NCI-H187 (cell line): Measurements from ENCODE around the gene OR4B1.
A peak's percentile ranks its signal among the peaks of the same experiment; 100 is the strongest.
"Not testable (repeated sequence)": the region's sequence is repeated elsewhere in the genome, so short reads cannot be mapped to it uniquely, and the experiment has no call there.

Experiments used
- DNase-seq, 2 experiments: peaks; one replicate each; lab custom pipeline; 2025; lab: John Stamatoyannopoulos, UW

The OR4B1 gene, protein sequence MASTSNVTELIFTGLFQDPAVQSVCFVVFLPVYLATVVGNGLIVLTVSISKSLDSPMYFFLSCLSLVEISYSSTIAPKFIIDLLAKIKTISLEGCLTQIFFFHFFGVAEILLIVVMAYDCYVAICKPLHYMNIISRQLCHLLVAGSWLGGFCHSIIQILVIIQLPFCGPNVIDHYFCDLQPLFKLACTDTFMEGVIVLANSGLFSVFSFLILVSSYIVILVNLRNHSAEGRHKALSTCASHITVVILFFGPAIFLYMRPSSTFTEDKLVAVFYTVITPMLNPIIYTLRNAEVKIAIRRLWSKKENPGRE

DNA sequence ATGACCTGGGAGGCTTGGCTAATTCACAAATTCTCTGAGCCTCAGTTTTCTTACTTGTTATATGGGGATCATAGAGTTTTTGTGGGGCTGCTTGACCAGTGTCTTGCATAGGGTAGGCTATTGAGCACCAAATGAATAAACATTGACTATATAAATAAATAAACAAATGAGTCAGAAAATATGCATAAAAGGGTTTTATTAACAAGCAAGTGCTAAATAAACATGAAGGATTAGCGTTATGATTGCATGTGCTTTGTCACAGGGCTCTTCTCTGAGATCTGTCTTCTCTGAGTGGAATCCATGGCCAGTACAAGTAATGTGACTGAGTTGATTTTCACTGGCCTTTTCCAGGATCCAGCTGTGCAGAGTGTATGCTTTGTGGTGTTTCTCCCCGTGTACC lies at the start of gene OR4B1:
Gene OR4B1, plus strand, starts transcription at position 301 of the 400 bp plus-strand sequence. Its CDS starts 0 bp downstream, at position 301.
- DNase-seq = no peak

DNA sequence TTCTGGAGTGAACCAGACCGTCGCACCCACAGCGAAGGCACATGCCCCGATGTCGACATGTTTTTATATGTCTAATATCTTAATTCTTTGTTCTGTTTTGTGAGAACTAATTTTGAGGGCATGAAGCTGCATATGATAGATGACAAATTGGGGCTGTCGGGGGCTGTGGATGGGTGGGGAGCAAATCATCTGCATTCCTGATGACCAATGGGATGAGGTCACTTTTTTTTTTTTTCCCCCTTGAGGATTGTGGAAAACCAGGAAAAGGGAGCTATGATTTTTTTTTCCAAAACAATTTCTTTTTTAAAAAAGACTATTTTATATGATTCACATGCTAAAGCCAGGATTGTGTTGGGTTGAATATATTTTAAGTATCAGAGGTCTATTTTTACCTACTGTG lies 49.2 kb upstream of the OR4B1 start:
- no peak for DNase-seq

DNA sequence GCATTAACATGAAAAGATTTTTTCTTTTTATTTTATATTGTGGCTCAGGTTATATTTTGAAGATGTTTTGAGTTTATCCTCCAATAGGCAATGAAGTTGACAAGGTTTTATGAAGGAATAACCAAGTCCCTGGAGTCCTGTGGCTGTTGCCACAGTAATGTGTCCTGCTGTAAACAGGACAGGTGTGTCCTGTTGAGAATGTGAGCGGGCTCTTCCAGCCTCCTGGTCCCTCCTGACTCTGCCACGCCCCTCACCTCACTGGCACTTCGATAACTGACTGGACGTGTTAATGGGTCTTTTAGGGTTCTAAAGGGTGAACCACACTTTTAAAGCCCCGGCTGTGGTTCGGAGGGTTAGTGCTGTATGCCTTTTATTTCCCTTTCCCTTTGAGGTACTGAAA lies 47.8 kb upstream of the OR4B1 start:
- no peak for DNase-seq

DNA sequence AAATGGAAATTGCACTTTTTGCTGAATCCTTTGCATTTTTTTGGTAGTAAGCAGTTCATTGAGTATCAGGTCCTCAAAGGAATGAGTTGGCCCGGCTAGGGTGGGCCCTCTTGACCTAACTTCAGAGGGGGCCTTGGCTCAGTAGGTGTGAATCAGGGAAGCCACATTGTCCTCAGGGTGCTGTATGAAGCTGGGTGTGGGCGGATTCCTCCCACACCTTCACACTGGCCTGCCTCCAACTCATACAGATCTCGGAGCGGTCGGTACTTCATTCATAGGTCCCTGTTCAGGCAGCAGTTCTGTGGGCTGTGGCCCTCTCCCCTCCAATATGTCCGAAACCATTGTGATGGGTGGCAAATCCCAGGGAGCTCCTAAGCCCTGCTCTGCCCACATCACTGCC lies 47.4 kb upstream of the OR4B1 start:
- no peak for DNase-seq

GRCh38 chr11:48169717-48170116 lies 46.9 kb upstream of the OR4B1 start:
- no peak for DNase-seq

- DNase-seq = no peak
Observed at GRCh38 chr11:48170241-48171233, 46.1 kb upstream of the OR4B1 start.

- peak in 1 of 2 experiments; percentile 30 for DNase-seq
Observed at GRCh38 chr11:48172818-48173609, 43.6 kb upstream of the OR4B1 start.

DNA sequence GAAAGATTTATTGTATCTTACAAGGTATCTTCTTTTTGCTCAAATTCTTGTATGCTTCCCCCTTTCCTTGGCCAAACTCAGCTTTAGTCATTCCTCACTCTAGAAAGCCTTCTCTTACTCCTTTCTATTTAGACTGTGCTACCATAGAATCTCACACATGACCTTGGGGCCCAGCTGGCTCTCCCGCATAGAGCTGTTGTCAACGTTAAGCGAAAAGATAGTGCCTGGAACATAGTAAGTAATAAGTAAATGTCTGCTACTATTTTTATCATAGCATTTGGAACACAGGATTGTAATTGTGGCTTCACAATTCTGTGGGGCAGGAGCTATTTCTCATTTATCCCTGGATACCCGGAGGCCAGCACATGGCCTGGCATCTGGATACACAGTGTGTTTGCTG lies 38.9 kb upstream of the OR4B1 start:
- no peak for DNase-seq

DNA sequence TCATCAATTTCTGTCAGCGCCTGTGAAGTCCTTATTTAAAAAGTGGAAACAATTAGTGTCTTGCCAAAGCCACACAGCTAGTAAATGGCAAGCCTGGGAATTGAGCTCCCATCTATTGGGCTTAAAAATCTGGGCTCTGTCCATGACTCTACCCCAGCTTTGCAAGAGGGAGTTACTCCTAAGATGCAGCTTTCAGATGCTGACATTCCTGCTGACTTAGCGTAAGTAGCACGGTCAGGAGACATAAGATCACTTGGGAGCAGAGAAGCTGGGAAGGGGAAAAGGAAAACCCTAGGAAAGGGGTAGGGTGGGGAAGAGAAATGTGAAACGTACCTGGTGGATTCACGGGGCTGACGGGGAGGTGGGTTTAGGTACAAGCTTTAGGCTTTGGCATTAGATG lies 36.0 kb upstream of the OR4B1 start:
- DNase-seq = no peak

- no peak for DNase-seq
Observed at GRCh38 chr11:48182860-48183526, 33.6 kb upstream of the OR4B1 start.

DNA sequence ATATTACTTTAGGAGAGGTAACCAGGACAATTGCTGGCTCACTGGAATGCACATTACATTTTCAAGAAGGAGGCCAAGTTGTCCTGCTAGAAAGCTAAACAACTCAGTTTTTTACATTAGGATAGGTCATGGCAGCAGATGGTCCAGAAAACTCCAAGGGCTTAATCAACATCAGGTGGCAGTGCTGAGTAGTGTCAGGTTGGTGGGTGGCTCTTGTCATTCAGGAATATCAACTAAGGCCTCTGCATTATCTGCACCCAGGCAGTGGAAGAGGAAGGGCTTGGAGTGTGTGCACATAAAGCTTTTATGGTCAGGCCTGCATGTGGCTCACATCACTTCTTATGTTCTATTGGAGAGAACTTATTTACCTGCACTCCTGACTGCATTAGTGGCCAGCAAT lies 32.2 kb upstream of the OR4B1 start:
- no peak for DNase-seq

DNA sequence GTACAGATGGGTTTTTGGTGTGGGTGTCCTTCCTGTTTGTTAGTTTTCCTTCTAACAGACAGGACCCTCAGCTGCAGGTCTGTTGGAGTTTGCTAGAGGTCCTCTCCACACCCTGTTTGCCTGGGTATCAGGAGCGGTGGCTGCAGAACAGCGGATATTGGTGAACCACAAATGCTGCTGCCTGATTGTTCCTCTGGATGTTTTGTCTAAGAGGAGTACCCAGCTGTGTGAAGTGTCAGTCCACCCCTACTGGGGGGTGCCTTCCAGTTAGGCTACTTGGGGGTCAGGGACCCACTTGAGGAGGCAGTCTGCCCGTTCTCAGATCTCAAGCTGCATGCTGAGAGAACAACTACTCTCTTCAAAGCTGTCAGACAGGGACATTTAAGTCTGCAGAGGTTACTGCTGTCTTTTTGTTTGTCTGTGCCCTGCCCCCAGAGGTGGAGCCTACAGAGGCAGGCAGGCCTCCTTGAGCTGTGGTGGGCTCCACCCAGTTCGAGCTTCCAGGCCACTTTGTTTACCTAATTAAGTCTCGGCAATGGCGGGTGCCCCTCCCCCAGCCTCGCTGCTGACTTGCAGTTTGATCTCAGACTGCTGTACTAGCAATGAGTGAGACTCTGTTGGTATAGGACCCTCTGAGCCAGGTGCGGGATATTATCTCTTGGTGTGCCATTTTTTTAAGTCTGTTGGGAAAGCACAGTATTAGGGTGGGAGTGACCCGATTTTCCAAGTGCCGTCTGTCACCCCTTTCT lies 25.5 kb upstream of the OR4B1 start:
- DNase-seq = not testable (repeated sequence)

- no peak for DNase-seq
Observed at GRCh38 chr11:48193876-48194275, 22.7 kb upstream of the OR4B1 start.

GRCh38 chr11:48207881-48208280 lies 8.7 kb upstream of the OR4B1 start:
- no peak for DNase-seq

GRCh38 chr11:48210052-48210451 lies 6.6 kb upstream of the OR4B1 start:
- DNase-seq = no peak

GRCh38 chr11:48228761-48229160 lies 12.2 kb downstream of the OR4B1 start:
- no peak for DNase-seq

- not testable (repeated sequence) for DNase-seq
Observed at GRCh38 chr11:48230057-48230456, 13.4 kb downstream of the OR4B1 start.

GRCh38 chr11:48237727-48238126 lies 21.1 kb downstream of the OR4B1 start:
- no peak for DNase-seq

DNA sequence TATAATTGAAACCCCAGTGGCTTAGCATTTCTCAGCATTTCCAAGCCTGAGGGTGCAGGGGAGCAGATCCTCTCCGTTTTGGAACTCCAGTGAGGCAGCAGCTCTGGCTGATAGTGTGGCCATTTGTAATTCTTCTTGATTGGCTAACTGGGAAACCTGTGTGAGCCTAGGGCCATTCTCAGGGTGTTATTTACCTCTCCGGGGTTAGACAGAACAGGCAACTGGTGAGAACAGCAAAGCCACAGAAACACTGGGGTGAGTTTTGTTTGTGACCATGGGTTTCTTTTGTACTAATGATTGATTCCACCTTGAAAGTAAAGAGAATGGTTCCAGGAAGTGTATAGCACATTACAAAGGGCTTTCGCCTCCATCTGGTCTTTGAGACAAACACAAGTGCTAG lies 25.9 kb downstream of the OR4B1 start:
- no peak for DNase-seq

- DNase-seq = no peak
Observed at GRCh38 chr11:48244804-48245203, 28.2 kb downstream of the OR4B1 start, which contains the start of gene OR4X2. Gene OR4X2, plus strand, starts transcription at chr11:48245104. Its CDS starts 0 bp downstream, at chr11:48245104.

- DNase-seq = no peak
Observed at GRCh38 chr11:48248902-48249301, 32.3 kb downstream of the OR4B1 start.
